Kidney (tissue), 14 donors: Measurements from ENCODE around the gene POLR2J. TPM values are rescaled to one million over a fixed set of nuclear protein-coding genes. Genes with fewer than 3 reads are reported as not detected.

Source experiments
- DNase-seq, 5 donors: peaks; one replicate each; pipeline ENCODE4 v3.0.0-alpha.2; 2013 to 2020
- FAIRE-seq: peaks from 2 replicates; lab custom pipeline; 2012; peaks lifted over from hg19 to GRCh38; lab: Jason Lieb, UNC
- H3K27ac ChIP-seq, 2 donors: one replicate each; pipeline ENCODE4 v1.7.0; 2013; ENCODE audit warnings: low read depth in 2 of 2, low read length in 2 of 2, inconsistent platforms in 1 of 2
- H3K27me3 ChIP-seq: one replicate; pipeline ENCODE4 v1.7.1; 2013; ENCODE audit warnings: low read length, inconsistent platforms; ENCODE audit not compliant: control insufficient read depth, insufficient read depth
- H3K36me3 ChIP-seq, 3 donors: one replicate each; pipeline versions ENCODE4 v1.7.0 to v1.7.1; 2013; ENCODE audit warnings: low read length in 3 of 3, control low read depth in 1 of 3, inconsistent platforms in 1 of 3; ENCODE audit not compliant: insufficient read depth in 3 of 3, control insufficient read depth in 2 of 3
- H3K4me1 ChIP-seq, 3 donors: one replicate each; pipeline versions ENCODE4 v1.7.0 to v1.7.1; 2013; ENCODE audit warnings: low read length in 3 of 3, inconsistent platforms in 1 of 3, low read depth in 1 of 3; ENCODE audit not compliant: control insufficient read depth in 2 of 3, insufficient read depth in 2 of 3
- H3K4me3 ChIP-seq, 3 donors: one replicate each; pipeline versions ENCODE4 v1.7.0 to v1.8.1; 2013; ENCODE audit warnings: low read length in 3 of 3, control low read depth in 1 of 3, inconsistent platforms in 1 of 3
- H3K9ac ChIP-seq, 3 donors: one replicate each; pipeline versions ENCODE4 v1.7.0 to v1.7.1; 2013; ENCODE audit warnings: low read length in 3 of 3, control low read depth in 1 of 3, inconsistent platforms in 1 of 3
- H3K9me3 ChIP-seq, 3 donors: one replicate each; pipeline versions ENCODE4 v1.7.0 to v1.7.1; 2013; ENCODE audit warnings: low read length in 3 of 3, control low read depth in 1 of 3, inconsistent platforms in 1 of 3; ENCODE audit not compliant: control insufficient read depth in 2 of 3, insufficient read depth in 1 of 3
- CTCF ChIP-seq: IDR thresholded peaks from 3 replicates; pipeline ENCODE4 v1.5.1; 2012; ENCODE audit warnings: mild to moderate bottlenecking, moderate library complexity, borderline replicate concordance; ENCODE audit not compliant: insufficient read depth; ENCODE audit errors: extremely low read depth
- intact Hi-C: fragments of 100-400 bp; cut with DNase I; formaldehyde crosslinking; loops from one replicate; pipeline ENCODE4 v1.11.1; 2022
- polyA plus RNA-seq: library from polyadenylated mRNA; stranded (reverse); fragments of 350-450 nt; fragmentation: Illumina TruSeq; extraction: RNeasy Lipid Tissue Mini Kit (QIAGEN cat#74804); gene quantifications from one replicate; pipeline ENCODE4 v1.2.3, GENCODE V29; 2014; ENCODE audit warnings: low read depth, low replicate concordance; ENCODE audit not compliant: insufficient read depth
- total RNA-seq: library from RNA; stranded (reverse); fragmentation: NEBNext Ultra II Directional; extraction: Animal tissue kit (Norgen Biotek cat#: 25700); gene quantifications from one replicate; pipeline ENCODE4 v1.2.1, GENCODE V29; 2021
- donor health status: control.
- donor health status: control.
- donor health status: control.
- donor health status: control.
- donor health status: control.
- donor health status: DM: yes; HTN: yes; CAD: no.
- donor health status: Normal renal cell carcinoma (clear cell type).

The POLR2J gene
- total and polyA plus RNA-seq, 2 donors from 2014 or later: 42.0 to 117 TPM

DNA sequence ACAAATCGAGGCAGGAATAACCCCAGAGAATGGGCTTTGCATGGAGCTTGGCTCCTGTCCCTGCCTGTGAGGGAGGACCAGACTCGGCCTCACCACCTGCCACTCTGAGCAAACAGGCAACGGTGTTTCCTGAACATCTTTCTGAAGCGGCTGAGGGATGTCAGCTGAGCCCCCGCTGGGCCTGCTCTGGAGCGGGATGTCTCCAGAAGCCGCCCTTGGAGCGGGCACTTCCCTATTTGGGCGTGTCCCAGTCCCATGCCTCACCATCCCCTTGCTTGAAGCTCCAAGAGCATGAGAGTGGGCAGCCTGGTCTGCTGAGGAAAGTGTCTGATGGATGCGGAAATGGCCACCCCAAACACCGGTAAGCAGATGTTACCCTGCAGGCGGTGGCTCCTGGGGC is 24.3 kb downstream of the POLR2J start:
- Histone ChIP-seq H3K27me3 (no peaks in the 10 kb centered on the region), H3K4me1 (peaks cover 0 to 2% (median 0%) of the 10 kb centered on the region in 3 donors), H3K27ac (no peak overlapping the region), H3K9me3 (no peaks in the 10 kb centered on the region), H3K36me3 (peaks cover 0 to 7% (median 7%) of the 10 kb centered on the region in 3 donors), H3K9ac (no peak overlapping the region), H3K4me3 (no peak overlapping the region)
- FAIRE-seq (no peak), DNase-seq (peak in 1 of 5 donors; percentile 72)
- intact Hi-C loops: no loop called here
- no peak for TF ChIP-seq CTCF

DNA sequence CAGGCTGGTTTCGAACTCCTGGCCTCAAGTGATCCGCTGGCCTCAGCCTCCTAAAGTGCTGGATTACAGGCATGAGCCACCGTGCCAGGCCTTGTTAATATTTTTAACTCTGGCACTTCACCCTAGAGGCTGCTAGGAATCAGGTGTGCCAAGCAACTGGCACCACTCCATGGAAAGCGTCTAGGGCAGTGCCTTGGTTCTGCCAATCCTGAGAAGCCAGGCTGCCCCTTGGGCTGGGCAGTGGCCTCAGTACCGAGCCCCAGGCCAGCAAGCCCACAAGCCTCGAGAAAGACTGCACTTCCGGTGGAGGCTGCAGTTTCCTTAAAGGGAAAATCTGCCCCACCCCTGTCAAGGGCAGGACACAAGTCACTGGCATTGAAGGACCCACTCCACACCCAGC is 25.4 kb downstream of the POLR2J start:
- no peak overlapping the region for H3K27ac ChIP-seq
- intact Hi-C loops: no loop called here

GRCh38 chr7:102452451-102452850 is 26.3 kb downstream of the POLR2J start:
- no peaks in the 10 kb centered on the region for H3K9me3 ChIP-seq
- no peak for FAIRE-seq
- H3K4me3 ChIP-seq: no peak overlapping the region
- H3K36me3 ChIP-seq: peaks cover 0 to 2% (median 0%) of the 10 kb centered on the region in 3 donors
- H3K27ac ChIP-seq: no peak overlapping the region
- H3K4me1 ChIP-seq: peaks cover 0 to 2% (median 0%) of the 10 kb centered on the region in 3 donors
- no peaks in the 10 kb centered on the region for H3K27me3 ChIP-seq
- TF ChIP-seq CTCF: no peak
- DNase-seq: no peak
- intact Hi-C loops: no loop called here
- H3K9ac ChIP-seq: no peak overlapping the region

More for the DNA sequence above, 25.4 kb downstream of the POLR2J start:
- no peak for TF ChIP-seq CTCF
- FAIRE-seq: no peak
- Histone ChIP-seq H3K9ac (no peak overlapping the region), H3K27me3 (no peaks in the 10 kb centered on the region), H3K9me3 (no peaks in the 10 kb centered on the region), H3K4me1 (peaks cover 0 to 2% (median 0%) of the 10 kb centered on the region in 3 donors), H3K36me3 (peaks cover 0 to 7% (median 6%) of the 10 kb centered on the region in 3 donors), H3K4me3 (no peak overlapping the region)
- DNase-seq: no peak

- FAIRE-seq (no peak), DNase-seq (peak in 2 of 5 donors; percentile 33 to 57)
- Histone ChIP-seq H3K27me3 (no peaks in the 10 kb centered on the region), H3K4me1 (peaks cover 0 to 2% (median 0%) of the 10 kb centered on the region in 3 donors), H3K36me3 (peaks cover 0 to 5% (median 0%) of the 10 kb centered on the region in 3 donors), H3K4me3 (no peak overlapping the region), H3K9me3 (no peaks in the 10 kb centered on the region), H3K27ac (no peak overlapping the region), H3K9ac (no peak overlapping the region)
- no peak for TF ChIP-seq CTCF
- intact Hi-C loops: no loop called here
These were observed 27.2 kb downstream of the POLR2J start for GRCh38 chr7:102451371-102452054.
